A549 (cell line): ENCODE results near the gene POLRMT. TPM values are rescaled to one million over a fixed set of nuclear protein-coding genes. Genes with fewer than 3 reads are reported as not detected.

ENCODE experiments used
- ATAC-seq, 2 experiments: fragments of 200-7000 bp in 1 of 2; fragments of >200 bp in 1 of 2; cut with Nextera tagmentation in 1 of 2; cut with Tn5 transposase in 1 of 2; 3 replicates each; pipeline versions ENCODE4 v1.8.0 to v1.9.1; 2018 to 2020; ENCODE audit warnings: mild to moderate bottlenecking in 1 of 2, moderate library complexity in 1 of 2
- CTCF ChIA-PET: fragments of 300-600 bp; sonication (Branson Sonifier 250); formaldehyde crosslinking; extraction: SDS; loops from one replicate; lab custom pipeline; 2021; ENCODE audit warnings: antibody characterized with exemption, inconsistent platforms; lab: Yijun Ruan, JAX
- POLR2A ChIA-PET: fragments of 350-600 bp; formaldehyde crosslinking; extraction: SDS; loops from one replicate; lab custom pipeline; 2021; ENCODE audit warnings: antibody characterized with exemption, inconsistent platforms; lab: Yijun Ruan, JAX
- DNase-seq, 2 experiments: peaks; one replicate each; pipeline versions ENCODE4 v3.0.0 to v3.0.0-alpha.2; 2011 to 2016; ENCODE audit warnings: low read depth in 1 of 2, low spot score in 1 of 2
- FAIRE-seq: peaks from 2 replicates; lab custom pipeline; 2011; peaks lifted over from hg19 to GRCh38; lab: Jason Lieb, UNC
- H3K27ac ChIP-seq, 2 experiments: fragments of >200 bp; sonication (Bioruptor Twin); formaldehyde crosslinking; 3 replicates each; pipeline ENCODE4 v1.5.1; 2016 to 2017
- H3K4me1 ChIP-seq: fragments of >200 bp; sonication (Bioruptor Twin); formaldehyde crosslinking; 3 replicates; pipeline ENCODE4 v1.6.1; 2016
- H3K4me2 ChIP-seq: fragments of >200 bp; sonication (Bioruptor Twin); formaldehyde crosslinking; 3 replicates; pipeline ENCODE4 v1.6.1; 2016
- H3K4me3 ChIP-seq: fragments of >200 bp; sonication (Bioruptor Twin); formaldehyde crosslinking; 3 replicates; pipeline ENCODE4 v1.5.1; 2016
- H3K9me3 ChIP-seq: fragments of >200 bp; sonication (Bioruptor Twin); formaldehyde crosslinking; 3 replicates; pipeline ENCODE4 v1.6.1; 2016
- BCL3 ChIP-seq: fragments of >200 bp; sonication (Bioruptor Twin); formaldehyde crosslinking; IDR thresholded peaks from 3 replicates; pipeline ENCODE4 v1.6.1; 2016
- CBX8 ChIP-seq: fragments of 200-600 bp; sonication (generic); IDR thresholded peaks from 2 replicates; pipeline ENCODE4 v1.6.1; 2016
- CHD4 ChIP-seq: fragments of 200-600 bp; sonication (generic); IDR thresholded peaks from 2 replicates; pipeline ENCODE4 v1.6.1; 2016; ENCODE audit warnings: antibody characterized with exemption, mild to moderate bottlenecking, borderline replicate concordance
- CTCF ChIP-seq: fragments of >200 bp; sonication (Bioruptor Twin); formaldehyde crosslinking; IDR thresholded peaks from 3 replicates; pipeline ENCODE4 v1.5.1; 2016
- EHF ChIP-seq: fragments of 250-450 bp; sonication (Bioruptor Pico); IDR thresholded peaks from 2 replicates; pipeline ENCODE4 v1.5.0; 2020; ENCODE audit warnings: mild to moderate bottlenecking
- FOSL2 ChIP-seq, 2 experiments: fragments of 450-650 bp in 1 of 2; fragments of >200 bp in 1 of 2; sonication (Bioruptor Twin) in 1 of 2; formaldehyde crosslinking; IDR thresholded peaks; 2 replicates each; pipeline versions ENCODE4 v1.5.0 to v1.6.1; 2016 to 2020; ENCODE audit warnings: mild to moderate bottlenecking in 1 of 2, moderate library complexity in 1 of 2
- HEYL ChIP-seq: fragments of 250-450 bp; sonication (Bioruptor Pico); IDR thresholded peaks from 2 replicates; pipeline ENCODE4 v1.8.0; 2021; ENCODE audit warnings: mild to moderate bottlenecking, moderate library complexity
- JUN ChIP-seq, 2 experiments: fragments of >200 bp; sonication (Bioruptor Twin); formaldehyde crosslinking; IDR thresholded peaks; 2 replicates in 1 of 2; 3 replicates in 1 of 2; pipeline ENCODE4 v1.6.1; 2016 to 2017
- JUNB ChIP-seq: fragments of >200 bp; sonication (Bioruptor Twin); formaldehyde crosslinking; IDR thresholded peaks from 2 replicates; pipeline ENCODE4 v1.6.1; 2016
- PBX3 ChIP-seq: IDR thresholded peaks from 2 replicates; pipeline ENCODE4 v1.6.1; 2012
- PHF8 ChIP-seq: fragments of 200-600 bp; sonication (generic); IDR thresholded peaks from 2 replicates; pipeline ENCODE4 v1.6.1; 2016; ENCODE audit warnings: low read depth, mild to moderate bottlenecking, antibody characterized with exemption, moderate library complexity, borderline replicate concordance
- POLR2A ChIP-seq: IDR thresholded peaks from 2 replicates; pipeline ENCODE4 v1.6.1; 2012; ENCODE audit warnings: mild to moderate bottlenecking, low read length
- POLR2AphosphoS2 ChIP-seq: conservative IDR thresholded peaks from 2 replicates; pipeline ENCODE4 v1.6.1; 2012; ENCODE audit warnings: low read length, improper control_type of control experiment, inconsistent platforms
- RAD21 ChIP-seq, 2 experiments: fragments of >200 bp in 1 of 2; sonication (Bioruptor Twin) in 1 of 2; formaldehyde crosslinking in 1 of 2; IDR thresholded peaks in 1 of 2; conservative IDR thresholded peaks in 1 of 2; 2 replicates in 1 of 2; 3 replicates in 1 of 2; pipeline ENCODE4 v1.6.1; 2012 to 2018; ENCODE audit warnings: inconsistent platforms in 1 of 2
- RFX5 ChIP-seq: fragments of 450-650 bp; IDR thresholded peaks from 2 replicates; pipeline ENCODE4 v1.7.1; 2014; ENCODE audit warnings: antibody characterized with exemption, mild to moderate bottlenecking, moderate library complexity
- TFCP2L1 ChIP-seq: fragments of 250-450 bp; sonication (Bioruptor Pico); IDR thresholded peaks from 2 replicates; pipeline ENCODE4 v1.5.0; 2021; ENCODE audit warnings: mild to moderate bottlenecking
- USF2 ChIP-seq: fragments of 450-650 bp; IDR thresholded peaks from 2 replicates; pipeline ENCODE4 v1.6.1; 2014; ENCODE audit warnings: antibody characterized with exemption
- ZC3H11A ChIP-seq: fragments of 450-650 bp; IDR thresholded peaks from 2 replicates; pipeline ENCODE4 v1.6.1; 2014; ENCODE audit warnings: antibody characterized with exemption, mild to moderate bottlenecking
- ZFP36 ChIP-seq: fragments of 450-650 bp; IDR thresholded peaks from 2 replicates; pipeline ENCODE4 v1.6.1; 2014; ENCODE audit warnings: borderline replicate concordance; ENCODE audit not compliant: partially characterized antibody
- WGBS: methylation state at CpG from one replicate; pipeline ENCODE4 v1.1.6; 2017; ENCODE audit errors: missing lambda C conversion rate; 5-methylcytosine and 5-hydroxymethylcytosine counted together
- polyA plus RNA-seq, 4 experiments: library from polyadenylated mRNA; depleted of rRNA in 3 of 4; stranded (reverse); fragments of >200 nt; fragmentation: RNase III in 1 of 4; extraction: RNeasy Plus Mini Kit Qiagen cat#74134 plus additional on column Dnase treatment in 1 of 4; gene quantifications; 2 replicates in 3 of 4; 3 replicates in 1 of 4; pipeline ENCODE4 v1.2.3, GENCODE V29; 2011 to 2017
- TF ChIP-seq, protein P1 (sequence below): IDR thresholded peaks from 2 replicates; pipeline ENCODE4 v1.6.1; 2012

The POLRMT gene
- polyA plus RNA-seq, 2 of the 4 experiments (the other 2 are of a cell fraction): 41.9 to 68.8 TPM

GRCh38 chr19:679418-680286 is 46.3 kb upstream of the POLRMT start (continued):
- TF ChIP-seq BCL3 (no peak), CTCF (no peak), JUNB (no peak), HEYL (CRISPR knock-in tag) (no peak), ZFP36 (no peak), RAD21 (conservative IDR thresholded peaks at IDR 0.05 in 1 of 2, IDR thresholded peaks at IDR 0.05 in 1 of 2) (no peak), PHF8 (peak; percentile 48; the same call in 1 of the 2 replicates), CBX8 (no peak), TFCP2L1 (CRISPR knock-in tag) (no peak)

DNA sequence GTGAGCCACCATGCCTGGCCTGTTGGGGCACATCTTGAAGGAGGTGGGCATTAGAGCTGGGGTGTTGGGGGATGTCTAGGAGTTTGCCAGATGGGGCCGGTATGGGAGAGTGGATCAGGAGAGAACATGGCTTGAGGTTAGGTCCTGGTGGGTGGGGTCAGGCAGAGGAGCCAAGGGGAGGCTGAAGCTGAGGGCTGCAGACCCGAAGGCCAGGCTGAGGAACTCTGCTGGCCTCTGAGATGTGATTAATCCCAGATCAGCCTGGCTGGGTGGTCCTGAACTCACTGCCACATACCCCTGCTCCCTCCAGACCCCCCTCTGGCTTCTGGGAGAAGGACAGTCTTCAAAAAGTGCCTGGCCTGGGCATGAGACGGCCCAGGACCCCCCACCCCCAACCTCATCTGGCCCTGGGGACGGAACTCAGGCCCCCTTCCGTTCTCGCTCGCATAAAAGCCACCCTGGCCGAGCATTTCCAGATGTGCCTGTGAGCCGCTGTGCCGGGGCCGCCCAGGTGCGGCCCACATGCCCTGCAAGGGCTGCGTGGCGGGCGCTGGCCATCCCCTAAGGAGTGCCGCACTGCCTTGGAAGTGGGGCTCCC is 45.6 kb upstream of the POLRMT start:
- Histone ChIP-seq H3K4me2 (peak overlapping the region; percentile 77), H3K4me3 (peak overlapping the region; percentile 64), H3K4me1 (peaks cover 26% of the 10 kb centered on the region), H3K9me3 (no peaks in the 10 kb centered on the region), H3K27ac (peak overlapping the region; percentile 99)
- ChIA-PET CTCF (interaction anchor here (0.6 to 2.0 kb wide), 7 partner anchors 8 to 188 kb away, joined by 3 to 7 read pairs (median 3); no protein-coding TSS in a partner anchor), POLR2A (interaction anchor here (1.2 kb wide), 1 partner anchor 45 kb away, joined by 6 read pairs; the partner anchor contains the start of gene POLRMT)
- DNase-seq (no peak), ATAC-seq (no peak), FAIRE-seq (no peak)
- no peak for TF ChIP-seq CHD4
- TF ChIP-seq ZFP36: no peak
- 73% methylated on average over 3 of the region's 16 CpGs for WGBS

DNA sequence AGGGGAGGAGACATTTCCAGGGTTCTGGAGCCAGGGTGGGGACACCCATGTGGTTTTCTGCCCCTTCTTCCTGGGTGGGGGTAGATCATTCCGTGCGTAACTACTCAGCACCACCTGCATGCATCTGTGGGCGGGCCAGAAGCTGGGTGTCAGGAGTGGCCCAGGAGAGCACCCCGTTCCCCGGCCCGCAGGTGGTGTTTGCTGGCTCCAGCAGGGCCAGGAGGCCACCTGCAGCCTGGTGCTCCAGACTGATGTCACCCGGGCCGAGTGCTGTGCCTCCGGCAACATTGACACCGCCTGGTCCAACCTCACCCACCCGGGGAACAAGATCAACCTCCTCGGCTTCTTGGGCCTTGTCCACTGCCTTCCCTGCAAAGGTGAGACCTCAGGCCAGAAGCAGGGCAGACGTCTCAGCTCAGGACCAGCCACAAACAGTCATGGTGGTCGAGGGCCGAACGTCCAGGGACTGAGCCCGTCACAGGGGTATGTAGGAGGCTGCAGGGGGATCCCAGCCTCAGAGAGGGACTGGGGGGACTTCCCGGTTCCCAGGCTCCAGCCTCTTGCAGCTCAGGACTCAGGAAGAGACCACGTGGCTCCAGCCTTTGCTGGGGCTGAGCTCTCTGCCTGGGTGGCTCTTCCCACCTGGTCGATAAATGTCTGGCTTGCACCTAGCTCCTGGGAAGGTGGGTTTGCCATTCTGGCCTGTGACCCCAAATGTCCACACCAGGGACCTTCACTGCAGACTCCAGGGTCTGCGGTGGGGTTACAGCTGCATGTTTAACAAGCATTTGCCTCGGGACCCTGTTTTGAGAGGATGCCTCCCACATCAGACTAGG is 44.5 kb upstream of the POLRMT start:
- WGBS: 38% methylated on average over 6 of the region's 22 CpGs
- ChIA-PET CTCF (interaction anchor here (1.0 to 2.0 kb wide), 5 partner anchors 52 to 94 kb away, joined by 3 to 5 read pairs (median 4); no protein-coding TSS in a partner anchor), POLR2A (interaction anchor here (1.2 to 2.8 kb wide), 4 partner anchors 15 to 106 kb away, joined by 5 to 26 read pairs (median 9); partner anchors contain the start of gene RNF126)
- H3K27ac ChIP-seq: peak overlapping the region; percentile 99
- ATAC-seq (peak; percentile 2 to 30; a peak in 3 of 6 replicates), FAIRE-seq (no peak), DNase-seq (peak; percentile 38 to 43)
- no peak for TF ChIP-seq POLR2AphosphoS2
- no peak for TF ChIP-seq FOSL2 (IDR thresholded peaks at IDR 0.05)
- no peak for TF ChIP-seq FOSL2 (CRISPR knock-in tag; IDR thresholded peaks at IDR 0.05)
- TF ChIP-seq ZC3H11A: no peak
- TF ChIP-seq, protein P1, sequence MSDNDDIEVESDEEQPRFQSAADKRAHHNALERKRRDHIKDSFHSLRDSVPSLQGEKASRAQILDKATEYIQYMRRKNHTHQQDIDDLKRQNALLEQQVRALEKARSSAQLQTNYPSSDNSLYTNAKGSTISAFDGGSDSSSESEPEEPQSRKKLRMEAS: peak; percentile 34
- no peak for TF ChIP-seq CHD4
- no peak for TF ChIP-seq HEYL (CRISPR knock-in tag)
- TF ChIP-seq USF2: 0 out of 2 replicates have a peak, but pooled peaks have one; percentile 4
- TF ChIP-seq RFX5: no peak
- TF ChIP-seq JUN (IDR thresholded peaks at IDR 0.05): peak; percentile 6 to 7; a peak in 1 of 5 replicates
- peak; percentile 13; the same call in 1 of the 2 replicates for TF ChIP-seq POLR2A
- TF ChIP-seq EHF (CRISPR knock-in tag): no peak
- 0 out of 2 replicates have a peak, but pooled peaks have one; percentile 20 for TF ChIP-seq PBX3
- H3K4me2 ChIP-seq: peak overlapping the region; percentile 77
- peak overlapping the region; percentile 64 for H3K4me3 ChIP-seq
- H3K4me1 ChIP-seq: peaks cover 26% of the 10 kb centered on the region
- no peaks in the 10 kb centered on the region for H3K9me3 ChIP-seq
